Measurements from ENCODE around the gene CD99L2.

GRCh38 chrX:150769408-150769807 is 129.1 kb downstream of the CD99L2 start:
- TF ChIP-seq POLR2AphosphoS5 (IDR thresholded peaks at IDR 0.05; ENCODE audit: low read depth, low read length): no peak
- TF ChIP-seq SPI1 (IDR thresholded peaks at IDR 0.05; ENCODE audit: low read depth, low read length): no peak
- no peak for TF ChIP-seq POLR2A (IDR thresholded peaks at IDR 0.05; ENCODE audit: low read depth, low read length)
- TF ChIP-seq TAF1 (IDR thresholded peaks at IDR 0.05; ENCODE audit: low read depth, low read length): no peak
- TF ChIP-seq POU2F2 (IDR thresholded peaks at IDR 0.05; ENCODE audit: low read depth, low read length): no peak
- TF ChIP-seq PAX5 (IDR thresholded peaks at IDR 0.05; ENCODE audit: insufficient read depth, low read length, severe bottlenecking): no peak
